Bronchus fibroblast of lung (primary cell): Measurements from ENCODE around the gene SLC13A2. TPM values are rescaled to one million over a fixed set of nuclear protein-coding genes. Genes with fewer than 3 reads are reported as not detected.

Experiments used
- total RNA-seq: library from RNA; depleted of rRNA; stranded (reverse); fragments of >200 nt; gene quantifications from 2 replicates; pipeline ENCODE4 v1.2.3, GENCODE V29; 2015

Gene SLC13A2
- not detected in 2 replicates for total RNA-seq

GRCh38 chr17:28473542-28473941 lies at the start of gene SLC13A2:
SLC13A2 (plus strand) TSS chr17:28473644; CDS start chr17:28473713, 69 bp downstream.

DNA sequence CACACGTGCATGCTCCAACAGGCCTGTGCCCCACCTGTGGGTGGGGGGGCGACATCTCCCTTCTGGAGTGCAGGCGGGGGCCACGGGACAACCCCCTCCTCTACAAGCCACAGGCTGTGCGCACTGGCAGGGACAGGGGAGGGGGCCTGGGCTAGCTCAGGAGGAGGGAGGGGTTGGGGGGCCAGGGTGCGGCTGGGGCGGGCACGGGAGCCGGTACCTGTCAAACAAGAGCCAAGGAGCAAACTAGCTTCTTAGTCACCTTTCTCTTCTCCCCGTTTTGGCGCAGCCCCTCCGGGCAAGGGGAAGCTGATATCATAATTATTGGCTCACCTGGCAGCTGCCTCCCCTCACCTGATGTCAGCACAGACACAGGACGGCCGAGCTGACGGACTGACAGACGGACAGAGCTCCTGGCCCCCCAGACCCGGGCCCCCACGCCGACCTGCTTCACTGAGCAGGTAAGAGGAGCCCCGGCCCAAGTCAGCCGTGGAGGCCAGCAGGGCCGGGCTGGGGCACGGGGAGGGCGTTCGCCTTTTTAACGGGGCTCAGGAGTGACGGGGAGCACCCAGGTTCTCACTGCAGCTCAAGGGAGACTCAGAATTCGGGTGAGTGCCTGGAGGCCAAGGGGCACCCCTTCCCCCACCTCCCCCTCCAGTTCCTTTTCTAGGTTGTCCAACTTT lies 32.7 kb downstream of the SLC13A2 start, which contains the start of gene FOXN1:
Gene FOXN1, plus strand, starts transcription at position 363 of the 680 bp plus-strand sequence. CDS start 17,622 bp downstream, outside the sequence.

Other genes with a start within 250 kb of the SLC13A2 start
- 77.3 and 77.8 TPM in 2 replicates for gene TMEM97, start 154.4 kb upstream of the SLC13A2 start, total RNA-seq
- 34.1 and 34.3 TPM in 2 replicates for gene IFT20, start 138.2 kb upstream of the SLC13A2 start, total RNA-seq
- gene TNFAIP1, start 137.9 kb upstream of the SLC13A2 start, total RNA-seq, result 27.7 and 29.4 TPM in 2 replicates
- 137 and 149 TPM in 2 replicates for gene POLDIP2, start 116.1 kb upstream of the SLC13A2 start, total RNA-seq
- not detected in 2 replicates for gene SEBOX, start 108.4 kb upstream of the SLC13A2 start, total RNA-seq
- under 0.01 TPM in 1 of 2 replicates, not detected in the other for gene VTN, start 103.3 kb upstream of the SLC13A2 start, total RNA-seq
- 5.2 and 9.1 TPM in 2 replicates for gene SARM1, start 102.0 kb upstream of the SLC13A2 start, total RNA-seq
- gene SLC46A1, start 67.4 kb upstream of the SLC13A2 start, total RNA-seq, result 2.4 and 2.7 TPM in 2 replicates
- not detected in 2 replicates for gene FOXN1, start 32.7 kb downstream of the SLC13A2 start, total RNA-seq
- gene UNC119, start 79.0 kb downstream of the SLC13A2 start, total RNA-seq, result 21.0 and 24.8 TPM in 2 replicates
- 69.6 and 72.1 TPM in 2 replicates for gene PIGS, start 97.9 kb downstream of the SLC13A2 start, total RNA-seq
- gene ALDOC, start 103.3 kb downstream of the SLC13A2 start, total RNA-seq, result 62.4 and 80.3 TPM in 2 replicates
- 65.1 and 70.4 TPM in 2 replicates for gene SPAG5, start 125.4 kb downstream of the SLC13A2 start, total RNA-seq
- 2.4 and 4.0 TPM in 2 replicates for gene RSKR, start 140.5 kb downstream of the SLC13A2 start, total RNA-seq
- gene BLTP2, start 171.5 kb downstream of the SLC13A2 start, total RNA-seq, result 76.0 and 80.3 TPM in 2 replicates
- 46.9 and 55.2 TPM in 2 replicates for gene SDF2, start 188.3 kb downstream of the SLC13A2 start, total RNA-seq
- 17.8 and 18.5 TPM in 2 replicates for gene SUPT6H, start 188.6 kb downstream of the SLC13A2 start, total RNA-seq
- 1.8 and 2.9 TPM in 2 replicates for gene PROCA1, start 238.2 kb downstream of the SLC13A2 start, total RNA-seq
- gene RAB34, start 244.2 kb downstream of the SLC13A2 start, total RNA-seq, result 371 and 405 TPM in 2 replicates
- gene RPL23A, start 246.3 kb downstream of the SLC13A2 start, total RNA-seq, result 615 and 663 TPM in 2 replicates